Measurements from ENCODE around the gene PRKCE. TPM values are rescaled to one million over a fixed set of nuclear protein-coding genes. Genes with fewer than 3 reads are reported as not detected.

The PRKCE gene
- total RNA-seq, 2 experiments from 2014 or later: 17.0 to 42.1 TPM

DNA sequence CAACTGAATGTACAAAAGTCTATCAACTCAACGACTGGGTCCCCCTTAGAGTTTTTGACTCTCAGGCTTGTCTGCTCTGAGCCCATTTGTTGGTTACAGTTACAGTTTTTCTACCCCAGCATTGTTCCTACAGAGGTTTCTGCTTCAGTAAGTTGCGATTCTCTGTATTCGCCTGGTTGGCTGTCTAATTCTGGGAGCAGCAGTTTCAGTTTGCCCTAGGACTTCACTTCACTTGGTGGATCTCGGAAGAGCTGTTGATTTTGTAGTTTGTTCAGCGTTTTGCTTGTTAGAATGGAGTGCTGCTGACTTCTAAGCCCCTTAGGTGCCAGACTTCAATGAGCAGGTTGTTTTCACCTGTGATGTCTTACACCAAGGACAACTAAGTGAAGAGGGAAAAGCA is 349.2 kb downstream of the PRKCE start:
- no peak overlapping the region for H3K4me2 ChIP-seq (ENCODE audit: low read length)
- no peaks in the 10 kb centered on the region for H4K20me1 ChIP-seq (ENCODE audit: insufficient read depth, low read length)
- DNase-seq (ENCODE audit: low spot score): no peak
- H3K9me2 ChIP-seq (ENCODE audit: insufficient read depth, low read length): no peaks in the 10 kb centered on the region
- no peak overlapping the region for H3K4me3 ChIP-seq (ENCODE audit: low read depth, low read length, poor library complexity, severe bottlenecking)
- CTCF ChIA-PET (ENCODE audit: unreplicated experiment): no interaction called here
- no peaks in the 10 kb centered on the region for H3K4me1 ChIP-seq (ENCODE audit: insufficient read depth, low read length, poor library complexity, severe bottlenecking)
- intact Hi-C loops (cut with micrococcal nuclease; ENCODE audit: unreplicated experiment): no loop called here
- no peak for TF ChIP-seq EZH2phosphoT487 (IDR thresholded peaks at IDR 0.05; ENCODE audit: borderline replicate concordance, low read depth, low read length)
- TF ChIP-seq, protein P1, sequence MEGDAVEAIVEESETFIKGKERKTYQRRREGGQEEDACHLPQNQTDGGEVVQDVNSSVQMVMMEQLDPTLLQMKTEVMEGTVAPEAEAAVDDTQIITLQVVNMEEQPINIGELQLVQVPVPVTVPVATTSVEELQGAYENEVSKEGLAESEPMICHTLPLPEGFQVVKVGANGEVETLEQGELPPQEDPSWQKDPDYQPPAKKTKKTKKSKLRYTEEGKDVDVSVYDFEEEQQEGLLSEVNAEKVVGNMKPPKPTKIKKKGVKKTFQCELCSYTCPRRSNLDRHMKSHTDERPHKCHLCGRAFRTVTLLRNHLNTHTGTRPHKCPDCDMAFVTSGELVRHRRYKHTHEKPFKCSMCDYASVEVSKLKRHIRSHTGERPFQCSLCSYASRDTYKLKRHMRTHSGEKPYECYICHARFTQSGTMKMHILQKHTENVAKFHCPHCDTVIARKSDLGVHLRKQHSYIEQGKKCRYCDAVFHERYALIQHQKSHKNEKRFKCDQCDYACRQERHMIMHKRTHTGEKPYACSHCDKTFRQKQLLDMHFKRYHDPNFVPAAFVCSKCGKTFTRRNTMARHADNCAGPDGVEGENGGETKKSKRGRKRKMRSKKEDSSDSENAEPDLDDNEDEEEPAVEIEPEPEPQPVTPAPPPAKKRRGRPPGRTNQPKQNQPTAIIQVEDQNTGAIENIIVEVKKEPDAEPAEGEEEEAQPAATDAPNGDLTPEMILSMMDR (conservative IDR thresholded peaks at IDR 0.05; ENCODE audit: low read length): no peak
- POLR2A ChIA-PET: no interaction called here
- no peak overlapping the region for H2AFZ ChIP-seq (ENCODE audit: low read length)
- no peak overlapping the region for H3K27ac ChIP-seq (ENCODE audit: low read depth, low read length, poor library complexity, severe bottlenecking)
- H3K79me2 ChIP-seq (ENCODE audit: insufficient read depth, low read depth, low read length): no peaks in the 10 kb centered on the region
- BruUV-seq (replicated peaks): no TSS peak
- H3K36me3 ChIP-seq (ENCODE audit: insufficient read depth, low read length): no peaks in the 10 kb centered on the region
- H3K9me3 ChIP-seq (ENCODE audit: low read length): no peaks in the 10 kb centered on the region

DNA sequence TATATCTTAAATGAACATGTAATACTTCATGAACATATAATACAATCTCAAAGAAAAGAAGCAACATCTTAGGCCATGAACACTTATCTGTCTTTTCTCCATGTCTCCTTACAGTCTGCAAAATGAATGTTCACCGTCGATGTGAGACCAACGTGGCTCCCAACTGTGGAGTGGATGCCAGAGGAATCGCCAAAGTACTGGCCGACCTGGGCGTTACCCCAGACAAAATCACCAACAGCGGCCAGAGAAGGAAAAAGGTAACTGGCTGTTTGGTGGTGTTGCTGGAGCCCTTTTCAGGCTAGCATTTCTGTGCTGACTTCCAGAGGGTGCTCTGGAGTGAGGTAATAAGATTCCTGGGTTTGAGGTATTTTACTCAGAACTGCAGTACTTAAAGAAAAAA is 349.8 kb downstream of the PRKCE start:
- H3K9me2 ChIP-seq (ENCODE audit: insufficient read depth, low read length): no peaks in the 10 kb centered on the region
- TF ChIP-seq EZH2phosphoT487 (IDR thresholded peaks at IDR 0.05; ENCODE audit: borderline replicate concordance, low read depth, low read length): no peak
- TF ChIP-seq, protein P1 (conservative IDR thresholded peaks at IDR 0.05; ENCODE audit: low read length): no peak
- intact Hi-C loops (cut with micrococcal nuclease; ENCODE audit: unreplicated experiment): no loop called here
- H3K9me3 ChIP-seq (ENCODE audit: low read length): no peaks in the 10 kb centered on the region
- no peak overlapping the region for H2AFZ ChIP-seq (ENCODE audit: low read length)
- H3K27ac ChIP-seq (ENCODE audit: low read depth, low read length, poor library complexity, severe bottlenecking): no peak overlapping the region
- H3K4me2 ChIP-seq (ENCODE audit: low read length): no peak overlapping the region
- no peaks in the 10 kb centered on the region for H3K36me3 ChIP-seq (ENCODE audit: insufficient read depth, low read length)
- ChIA-PET CTCF (ENCODE audit: unreplicated experiment) (no interaction called here), POLR2A (no interaction called here)
- DNase-seq (ENCODE audit: low spot score): no peak
- H3K4me3 ChIP-seq (ENCODE audit: low read depth, low read length, poor library complexity, severe bottlenecking): no peak overlapping the region
- H4K20me1 ChIP-seq (ENCODE audit: insufficient read depth, low read length): no peaks in the 10 kb centered on the region
- no TSS peak for BruUV-seq (replicated peaks)
- no peaks in the 10 kb centered on the region for H3K79me2 ChIP-seq (ENCODE audit: insufficient read depth, low read depth, low read length)
- no peaks in the 10 kb centered on the region for H3K4me1 ChIP-seq (ENCODE audit: insufficient read depth, low read length, poor library complexity, severe bottlenecking)

DNA sequence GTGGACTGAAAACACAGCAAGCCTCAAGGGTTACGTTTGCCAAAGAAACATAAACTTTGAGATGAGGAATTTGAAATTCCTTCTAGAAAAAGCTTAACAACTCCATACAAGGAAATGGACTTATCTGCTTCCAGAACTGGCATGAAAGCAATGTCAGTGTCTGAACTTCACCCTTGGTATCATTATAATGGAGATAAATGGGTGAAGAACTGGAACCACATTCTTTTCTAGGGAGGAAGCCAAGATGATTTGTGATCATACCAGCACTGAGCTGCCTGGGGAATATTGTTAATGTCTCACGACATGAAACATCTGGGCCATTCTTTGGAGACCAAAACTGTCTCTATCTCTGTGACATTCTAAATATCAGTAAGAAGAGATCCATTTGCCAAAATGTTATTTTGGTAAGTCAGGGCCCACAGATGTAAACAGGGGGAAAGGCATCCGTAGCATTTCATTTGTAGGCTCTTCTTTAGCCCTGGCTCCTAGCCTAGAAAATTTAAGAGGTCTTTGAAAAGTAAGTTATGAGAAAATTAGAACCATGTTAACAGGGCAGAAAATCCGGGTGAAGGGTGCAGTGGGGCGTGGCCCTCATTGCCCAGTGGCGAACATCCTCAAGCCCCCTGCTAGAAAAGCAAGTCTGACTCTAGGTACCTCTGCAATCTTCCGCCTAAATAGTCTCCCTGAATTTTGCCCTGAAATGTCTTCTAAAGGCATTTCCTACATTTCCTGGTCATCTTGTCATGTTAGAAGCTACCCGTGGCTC is 350.4 kb downstream of the PRKCE start:
- Histone ChIP-seq H3K9me3 (ENCODE audit: low read length) (no peaks in the 10 kb centered on the region), H3K4me1 (ENCODE audit: insufficient read depth, low read length, poor library complexity, severe bottlenecking) (no peaks in the 10 kb centered on the region), H3K4me2 (ENCODE audit: low read length) (no peak overlapping the region), H3K79me2 (ENCODE audit: insufficient read depth, low read depth, low read length) (no peaks in the 10 kb centered on the region), H3K36me3 (ENCODE audit: insufficient read depth, low read length) (no peaks in the 10 kb centered on the region), H4K20me1 (ENCODE audit: insufficient read depth, low read length) (no peaks in the 10 kb centered on the region), H2AFZ (ENCODE audit: low read length) (no peak overlapping the region), H3K27ac (ENCODE audit: low read depth, low read length, poor library complexity, severe bottlenecking) (no peak overlapping the region), H3K4me3 (ENCODE audit: low read depth, low read length, poor library complexity, severe bottlenecking) (no peak overlapping the region), H3K9me2 (ENCODE audit: insufficient read depth, low read length) (no peaks in the 10 kb centered on the region)
- CTCF ChIA-PET (ENCODE audit: unreplicated experiment): no interaction called here
- DNase-seq (ENCODE audit: low spot score): no peak
- BruUV-seq (replicated peaks): no TSS peak
- POLR2A ChIA-PET: no interaction called here
- TF ChIP-seq EZH2phosphoT487 (IDR thresholded peaks at IDR 0.05; ENCODE audit: borderline replicate concordance, low read depth, low read length): no peak
- TF ChIP-seq, protein P1 (conservative IDR thresholded peaks at IDR 0.05; ENCODE audit: low read length): no peak
- intact Hi-C loops (cut with micrococcal nuclease; ENCODE audit: unreplicated experiment): no loop called here

All from OCI-LY7 (cell line).